ENCODE results near the gene CFAP300.

Gene CFAP300

GRCh38 chr11:102112509-102112821, 65.2 kb downstream of the CFAP300 start:
- TF ChIP-seq CTCF (IDR thresholded peaks at IDR 0.05), result no peak
- Histone ChIP-seq H3K79me2 (peaks cover 2% of the 10 kb centered on the region), H3K27ac (no peak overlapping the region), H3K9me3 (ENCODE audit: control insufficient read depth, low read length) (no peaks in the 10 kb centered on the region), H3K4me1 (no peaks in the 10 kb centered on the region), H3K4me3 (ENCODE audit: low read depth, low read length) (peak overlapping the region; percentile 66), H3K9ac (no peak overlapping the region), H3K27me3 (ENCODE audit: control insufficient read depth, insufficient read depth, low read length) (no peaks in the 10 kb centered on the region), H2AFZ (peak overlapping the region; percentile 25), H3K4me2 (ENCODE audit: low read length) (peak overlapping the region; percentile 75), H3K36me3 (ENCODE audit: control insufficient read depth, insufficient read depth, low read length) (no peaks in the 10 kb centered on the region)

- no peak overlapping the region for H3K27ac ChIP-seq
- no peaks in the 10 kb centered on the region for H3K27me3 ChIP-seq (ENCODE audit: control insufficient read depth, insufficient read depth, low read length)
- H3K36me3 ChIP-seq (ENCODE audit: control insufficient read depth, insufficient read depth, low read length), result no peaks in the 10 kb centered on the region
- no peak overlapping the region for H3K4me2 ChIP-seq (ENCODE audit: low read length)
- TF ChIP-seq CTCF (IDR thresholded peaks at IDR 0.05), result no peak
- H3K4me1 ChIP-seq, result no peaks in the 10 kb centered on the region
- H3K9ac ChIP-seq, result no peak overlapping the region
- no peak overlapping the region for H3K4me3 ChIP-seq (ENCODE audit: low read depth, low read length)
- no peaks in the 10 kb centered on the region for H3K9me3 ChIP-seq (ENCODE audit: control insufficient read depth, low read length)
- H3K79me2 ChIP-seq, result peaks cover 5% of the 10 kb centered on the region
- H2AFZ ChIP-seq, result no peak overlapping the region
Measured at GRCh38 chr11:102114032-102114431, 66.8 kb downstream of the CFAP300 start.

- Histone ChIP-seq H3K27me3 (ENCODE audit: control insufficient read depth, insufficient read depth, low read length) (no peaks in the 10 kb centered on the region), H3K79me2 (peaks cover 5% of the 10 kb centered on the region), H2AFZ (no peak overlapping the region), H3K36me3 (ENCODE audit: control insufficient read depth, insufficient read depth, low read length) (no peaks in the 10 kb centered on the region), H3K4me3 (ENCODE audit: low read depth, low read length) (no peak overlapping the region), H3K9me3 (ENCODE audit: control insufficient read depth, low read length) (no peaks in the 10 kb centered on the region), H3K9ac (no peak overlapping the region), H3K4me2 (ENCODE audit: low read length) (no peak overlapping the region), H3K27ac (no peak overlapping the region), H3K4me1 (no peaks in the 10 kb centered on the region)
- no peak for TF ChIP-seq CTCF (IDR thresholded peaks at IDR 0.05)
Measured at GRCh38 chr11:102115557-102115956, 68.3 kb downstream of the CFAP300 start.

GRCh38 chr11:102116453-102117205, 69.4 kb downstream of the CFAP300 start:
- Histone ChIP-seq H3K36me3 (ENCODE audit: control insufficient read depth, insufficient read depth, low read length) (no peaks in the 10 kb centered on the region), H3K27me3 (ENCODE audit: control insufficient read depth, insufficient read depth, low read length) (no peaks in the 10 kb centered on the region), H3K4me1 (no peaks in the 10 kb centered on the region), H3K9ac (no peak overlapping the region), H3K4me2 (ENCODE audit: low read length) (no peak overlapping the region), H2AFZ (no peak overlapping the region), H3K79me2 (peaks cover 5% of the 10 kb centered on the region), H3K9me3 (ENCODE audit: control insufficient read depth, low read length) (no peaks in the 10 kb centered on the region), H3K4me3 (ENCODE audit: low read depth, low read length) (no peak overlapping the region), H3K27ac (no peak overlapping the region)
- TF ChIP-seq CTCF (IDR thresholded peaks at IDR 0.05), result no peak

DNA sequence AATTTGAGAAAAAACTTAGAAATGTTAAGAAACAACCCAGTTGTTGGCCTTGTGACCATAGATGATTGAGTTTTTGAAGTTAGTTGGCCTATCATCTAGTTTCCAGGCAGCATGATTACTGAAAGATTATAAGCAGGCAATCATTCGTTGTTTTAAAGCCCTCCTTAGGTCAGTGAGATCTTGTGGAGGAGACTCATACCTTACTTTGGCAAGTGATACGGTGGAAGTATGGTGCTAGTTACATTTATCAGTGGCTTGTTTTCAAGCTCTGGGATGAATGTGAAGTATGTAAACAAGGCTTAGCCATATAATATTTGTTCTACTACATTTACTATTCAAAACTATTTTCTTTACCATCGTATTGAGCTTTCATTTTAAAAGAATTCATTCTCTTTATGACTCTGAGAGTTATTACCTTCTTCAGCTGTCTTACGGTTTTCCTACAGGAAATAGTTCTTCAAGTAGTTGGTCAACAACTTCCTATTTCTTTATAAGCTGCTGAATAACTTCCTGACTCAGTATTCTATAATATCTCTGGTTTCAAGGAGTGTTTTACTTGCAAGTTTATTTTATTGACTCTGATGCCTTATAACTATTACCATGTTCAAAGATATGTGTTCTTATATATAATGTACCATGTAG, 70.4 kb downstream of the CFAP300 start:
- TF ChIP-seq CTCF (IDR thresholded peaks at IDR 0.05), result no peak
- Histone ChIP-seq H3K4me3 (ENCODE audit: low read depth, low read length) (no peak overlapping the region), H2AFZ (no peak overlapping the region), H3K79me2 (peaks cover 8% of the 10 kb centered on the region), H3K36me3 (ENCODE audit: control insufficient read depth, insufficient read depth, low read length) (no peaks in the 10 kb centered on the region), H3K4me1 (no peaks in the 10 kb centered on the region), H3K9ac (no peak overlapping the region), H3K27me3 (ENCODE audit: control insufficient read depth, insufficient read depth, low read length) (no peaks in the 10 kb centered on the region), H3K27ac (no peak overlapping the region), H3K4me2 (ENCODE audit: low read length) (no peak overlapping the region), H3K9me3 (ENCODE audit: control insufficient read depth, low read length) (no peaks in the 10 kb centered on the region)

All from parathyroid adenoma (tissue), 2 donors.